NCI-H2196 treated with DMSO at 0.1 percent for 48 hours (cell line): Measurements from ENCODE around the gene ZBTB37.
"Not testable (repeated sequence)": the region's sequence is repeated elsewhere in the genome, so short reads cannot be mapped to it uniquely, and the experiment has no call there.

ENCODE experiments used
- DNase-seq: peaks from one replicate; lab custom pipeline; 2025; ENCODE audit not compliant: unreplicated experiment; lab: John Stamatoyannopoulos, UW

ZBTB37 gene, protein sequence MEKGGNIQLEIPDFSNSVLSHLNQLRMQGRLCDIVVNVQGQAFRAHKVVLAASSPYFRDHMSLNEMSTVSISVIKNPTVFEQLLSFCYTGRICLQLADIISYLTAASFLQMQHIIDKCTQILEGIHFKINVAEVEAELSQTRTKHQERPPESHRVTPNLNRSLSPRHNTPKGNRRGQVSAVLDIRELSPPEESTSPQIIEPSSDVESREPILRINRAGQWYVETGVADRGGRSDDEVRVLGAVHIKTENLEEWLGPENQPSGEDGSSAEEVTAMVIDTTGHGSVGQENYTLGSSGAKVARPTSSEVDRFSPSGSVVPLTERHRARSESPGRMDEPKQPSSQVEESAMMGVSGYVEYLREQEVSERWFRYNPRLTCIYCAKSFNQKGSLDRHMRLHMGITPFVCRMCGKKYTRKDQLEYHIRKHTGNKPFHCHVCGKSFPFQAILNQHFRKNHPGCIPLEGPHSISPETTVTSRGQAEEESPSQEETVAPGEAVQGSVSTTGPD

DNA sequence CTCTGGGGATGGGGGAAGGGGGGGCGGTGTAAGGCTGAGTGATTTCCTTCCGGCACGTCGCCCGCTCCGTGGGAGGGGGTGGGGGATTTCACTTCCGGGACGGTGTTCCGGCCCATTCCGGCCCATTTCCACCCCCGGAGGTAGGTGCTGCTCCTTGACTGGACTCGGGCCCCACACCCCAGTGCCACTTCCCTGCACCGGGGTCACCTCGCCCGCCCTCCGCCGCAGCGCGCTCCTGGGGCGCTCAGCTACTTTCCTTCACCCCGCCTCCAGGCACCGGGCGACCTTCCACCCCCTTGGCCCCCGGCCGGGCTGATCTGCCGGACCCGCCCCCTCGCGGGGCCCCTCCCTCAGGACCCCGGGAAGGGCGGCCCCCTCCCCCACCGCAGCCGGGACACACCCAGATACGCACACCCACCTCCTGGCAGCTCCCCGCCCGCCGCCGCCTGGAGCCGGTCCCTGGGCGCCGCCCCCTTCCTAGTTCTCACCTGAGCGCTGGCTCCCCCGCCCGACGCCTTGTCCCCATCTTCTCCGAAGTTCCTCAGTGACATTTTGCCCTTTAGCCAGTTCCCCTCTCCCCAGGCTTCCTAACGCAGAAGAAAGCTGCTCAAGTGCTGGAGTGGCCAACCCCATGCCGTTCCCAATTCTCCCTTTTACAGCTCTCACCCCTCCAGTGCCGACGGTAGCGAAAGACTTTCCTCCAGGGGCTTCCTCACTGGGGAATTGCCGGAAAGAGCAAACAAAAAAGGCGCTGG is at the start of gene ZBTB37:
TSS of gene ZBTB37 (plus strand) at position 115 of the 755 bp plus-strand sequence. CDS start 1,846 bp downstream, outside the sequence.
- peak; percentile 89 for DNase-seq

GRCh38 chr1:173818459-173818858 is 49.7 kb upstream of the ZBTB37 start:
- no peak for DNase-seq

DNA sequence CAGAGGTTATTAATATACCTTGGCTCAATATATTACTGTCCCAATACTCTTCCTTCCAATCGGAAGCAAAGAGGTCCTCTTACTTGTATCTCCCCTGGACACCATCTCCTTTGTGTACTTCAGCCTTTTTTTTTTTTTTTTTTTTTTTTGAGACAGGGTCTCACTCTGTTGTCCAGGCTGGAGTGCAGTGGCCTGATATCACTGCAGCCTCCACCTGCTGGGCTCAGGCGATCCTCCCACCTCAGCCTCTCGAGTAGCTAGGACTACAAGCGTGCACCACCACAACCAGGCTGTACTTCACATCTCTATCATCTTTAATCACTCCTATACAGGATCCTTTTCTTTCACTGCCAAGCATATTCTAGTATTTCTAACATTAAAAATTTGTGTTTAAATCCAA is 46.5 kb upstream of the ZBTB37 start:
- no peak for DNase-seq

- DNase-seq, result no peak
Measured at GRCh38 chr1:173823781-173824314, 44.3 kb upstream of the ZBTB37 start.

DNA sequence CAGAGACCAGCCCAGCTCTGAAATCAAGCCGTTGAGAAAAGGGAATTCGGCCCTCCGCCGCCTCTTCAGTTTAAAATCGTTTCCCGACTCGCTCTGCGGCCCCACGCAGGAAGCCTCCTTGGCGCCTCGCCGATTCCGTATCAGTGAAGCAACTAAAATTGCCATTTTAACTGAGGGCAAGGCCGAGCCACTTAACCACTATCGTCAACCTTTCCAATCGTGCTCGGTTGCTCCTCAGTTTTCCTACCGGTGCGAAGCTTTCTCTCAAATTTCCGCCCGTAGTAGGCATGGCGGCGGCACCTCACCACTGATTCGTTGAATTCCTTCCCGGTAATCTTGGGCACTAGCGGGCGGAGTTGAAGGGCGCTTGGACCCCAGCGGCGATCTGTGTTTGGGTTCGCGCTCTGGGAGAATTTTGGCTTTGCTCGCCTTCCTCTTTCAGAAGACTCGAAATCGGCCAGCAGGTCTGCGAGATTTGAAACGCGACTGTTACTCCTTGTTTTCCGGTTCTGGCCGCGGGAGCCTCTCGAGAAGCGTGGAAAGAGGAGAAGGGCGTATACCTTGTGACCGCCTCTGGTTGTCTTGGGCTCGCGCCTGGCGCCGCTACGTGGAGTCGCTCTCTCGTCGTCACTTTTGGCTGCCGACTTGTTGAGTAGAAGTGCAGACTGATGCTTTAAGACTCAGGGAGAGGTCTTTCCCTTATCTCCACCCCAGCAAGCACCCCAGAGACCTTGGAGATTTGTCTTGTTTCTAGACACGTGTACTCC is 43.7 kb upstream of the ZBTB37 start, which contains the start of the genes CENPL and DARS2:
TSS of gene CENPL (minus strand) at position 569 of the 767 bp plus-strand sequence. CDS start 13,584 bp downstream, outside the sequence.
TSS of gene DARS2 (plus strand) at position 359 of the 767 bp plus-strand sequence. CDS start 557 bp downstream, outside the sequence.
- DNase-seq, result peak; percentile 94

DNA sequence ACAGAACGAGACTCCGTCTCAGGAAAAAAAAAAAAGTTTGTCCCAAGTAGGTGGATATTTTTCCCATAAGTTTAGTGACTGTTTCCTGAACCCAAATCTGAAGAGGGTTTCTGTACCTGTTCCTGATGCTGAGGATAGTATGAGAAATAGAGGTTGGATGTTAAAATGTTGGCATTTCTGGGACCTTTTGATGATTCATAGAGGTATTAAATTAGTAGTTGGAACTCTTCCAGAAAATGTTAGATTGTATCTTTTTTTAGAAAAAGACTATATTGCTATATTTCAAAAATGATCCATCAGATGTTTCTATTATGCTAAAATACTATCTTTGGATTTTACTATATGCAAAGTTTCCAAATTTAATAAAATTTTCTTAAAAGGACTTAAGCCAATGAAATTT is 40.6 kb upstream of the ZBTB37 start:
- no peak for DNase-seq

GRCh38 chr1:173832748-173833147 is 35.4 kb upstream of the ZBTB37 start:
- DNase-seq, result no peak

DNA sequence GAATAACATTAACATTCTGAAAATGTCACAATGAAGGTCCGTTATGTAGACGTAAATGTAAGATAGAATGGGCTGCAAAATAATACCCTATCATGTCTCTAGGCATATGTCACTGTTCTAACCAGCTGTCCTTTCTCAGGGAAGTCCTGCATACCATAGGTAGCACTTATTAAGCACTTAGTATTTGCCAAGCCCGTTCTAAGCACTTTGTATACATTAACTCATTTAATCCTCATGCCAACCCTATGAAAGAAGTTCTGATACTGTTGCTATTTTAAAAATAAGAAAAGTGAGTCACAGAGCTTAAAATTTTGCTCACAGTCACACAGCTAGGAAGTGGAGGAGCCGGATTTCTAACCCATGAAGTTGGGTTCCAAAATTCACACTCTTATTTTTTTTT is 16.1 kb upstream of the ZBTB37 start:
- DNase-seq, result no peak

- no peak for DNase-seq
Measured at GRCh38 chr1:173853074-173853473, 15.1 kb upstream of the ZBTB37 start.

DNA sequence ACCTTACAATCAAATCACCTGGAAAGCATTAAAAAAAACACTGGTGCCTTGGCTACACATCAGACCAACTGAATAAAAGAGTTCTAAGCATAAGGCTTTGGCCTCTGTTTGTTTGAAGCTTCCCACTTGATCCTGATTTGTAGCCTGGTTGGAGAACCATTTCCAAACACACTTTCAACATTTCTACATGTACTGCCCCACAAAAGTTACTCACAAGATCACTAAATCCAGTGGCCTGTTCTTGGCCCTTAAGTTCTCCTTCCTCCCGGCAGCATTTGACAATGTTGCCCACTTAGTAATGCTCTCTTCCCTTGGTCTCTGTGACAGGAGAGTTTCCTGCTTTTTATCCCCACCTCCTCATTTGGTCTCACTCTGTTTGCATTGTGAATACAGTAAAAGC is 12.2 kb upstream of the ZBTB37 start:
- no peak for DNase-seq

DNA sequence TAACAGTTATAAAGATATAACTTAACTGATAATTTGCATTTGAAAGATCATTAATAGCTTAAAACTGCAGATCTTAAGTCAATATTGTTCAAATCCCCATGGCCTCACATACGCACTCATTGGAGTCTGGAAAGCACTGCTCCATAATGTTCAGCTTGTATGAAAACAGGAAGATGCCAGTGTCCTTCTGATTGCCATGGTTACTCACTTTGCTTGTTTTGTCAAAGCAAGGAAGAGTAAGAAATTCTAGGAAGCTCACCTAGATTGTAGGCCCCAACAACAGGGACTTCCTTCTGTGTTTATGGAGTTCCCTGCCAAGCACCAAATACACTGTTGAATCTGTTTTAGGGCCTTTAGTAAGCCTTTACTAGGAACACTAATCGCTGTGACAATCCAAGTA is 11.3 kb upstream of the ZBTB37 start:
- no peak for DNase-seq

GRCh38 chr1:173857363-173857917 is 10.7 kb upstream of the ZBTB37 start:
- no peak for DNase-seq

DNA sequence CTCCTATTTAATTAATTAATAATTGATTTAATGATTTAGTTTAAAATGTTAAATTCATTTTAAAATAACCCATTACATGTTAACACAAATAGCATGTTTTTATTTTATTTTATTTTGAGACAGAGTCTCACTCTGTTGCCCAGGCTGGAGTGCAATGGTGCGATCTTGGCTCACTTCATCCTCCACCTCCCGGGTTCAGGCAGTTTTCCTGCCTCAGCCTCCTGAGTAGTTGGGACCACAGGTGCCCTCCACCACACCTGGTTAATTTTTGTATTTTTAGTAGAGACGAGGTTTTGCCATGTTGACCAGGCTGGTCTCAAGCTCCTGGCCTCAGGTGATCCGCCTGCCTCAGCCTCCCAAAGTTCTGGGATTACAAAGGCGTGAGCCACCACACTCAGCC is 8.6 kb upstream of the ZBTB37 start:
- not testable (repeated sequence) for DNase-seq

DNA sequence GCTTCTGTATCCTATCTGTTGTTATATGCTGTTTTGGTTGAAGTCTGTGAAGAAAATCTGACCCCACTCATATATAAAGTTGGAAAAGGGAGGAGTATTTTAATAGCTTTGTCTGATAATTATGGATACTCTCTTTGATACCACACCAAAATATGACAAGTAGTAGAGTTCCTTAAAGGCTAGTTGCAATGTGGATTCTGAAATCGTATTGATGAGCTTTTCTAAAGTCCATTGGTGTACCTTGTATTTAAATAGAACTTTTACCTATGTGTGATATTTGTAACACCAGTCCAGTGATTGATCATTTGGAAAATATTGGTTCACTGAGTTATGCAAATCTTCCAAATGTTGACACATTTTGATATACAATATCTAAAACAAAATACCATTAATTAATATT is 8.1 kb upstream of the ZBTB37 start:
- DNase-seq, result no peak

- no peak for DNase-seq
Measured at GRCh38 chr1:173861731-173862145, 6.4 kb upstream of the ZBTB37 start.

DNA sequence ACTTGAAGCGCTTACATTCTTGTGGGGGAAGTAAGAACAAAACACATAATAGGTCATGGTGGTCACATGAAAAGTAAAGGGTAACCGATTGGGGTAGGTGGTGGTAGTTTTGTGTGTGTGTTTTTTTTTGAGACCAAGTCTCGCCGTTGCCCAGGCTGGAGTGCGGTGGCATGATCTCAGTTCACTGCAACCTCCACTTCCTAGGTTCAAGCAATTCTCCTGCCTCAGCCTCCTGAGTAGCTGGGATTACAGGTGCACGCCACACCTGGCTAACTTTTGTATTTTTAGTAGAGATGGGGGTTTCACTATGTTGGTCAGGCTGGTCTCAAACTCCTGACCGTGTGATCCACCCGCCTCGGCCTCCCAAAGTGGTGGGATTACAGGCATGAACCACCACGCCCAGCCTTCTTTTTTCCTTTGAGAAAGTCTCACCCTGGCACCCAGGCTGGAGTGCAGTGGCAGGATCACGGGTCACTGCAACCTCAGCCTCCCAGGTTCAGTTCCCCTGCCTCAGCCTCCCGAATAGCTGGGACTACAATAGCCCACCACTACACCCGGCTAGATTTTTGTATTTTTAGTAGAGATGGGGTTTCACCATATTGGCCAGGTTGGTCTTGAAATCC is 5.9 kb upstream of the ZBTB37 start:
- not testable (repeated sequence) for DNase-seq

DNA sequence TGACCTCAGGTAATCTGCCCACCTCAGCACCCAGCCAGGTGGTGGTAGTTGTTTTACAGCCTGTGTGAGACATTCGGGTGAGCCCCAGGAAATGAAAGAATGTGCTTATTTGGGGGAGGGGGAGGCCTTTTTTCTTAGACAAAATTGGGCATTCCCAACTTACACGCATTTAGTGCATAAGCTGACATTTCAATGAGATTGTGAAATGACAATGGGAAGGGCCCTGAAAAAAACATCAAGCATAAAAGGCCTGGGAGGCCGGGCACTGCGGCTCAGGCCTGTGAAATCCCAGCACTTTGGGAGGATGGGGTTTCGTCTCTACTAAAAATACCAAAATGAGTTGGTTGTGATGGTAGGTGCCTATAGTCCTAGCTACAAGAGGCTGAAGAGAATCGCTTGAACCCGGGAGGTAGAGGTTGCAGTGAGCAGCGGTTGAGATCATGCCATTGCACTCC is 5.4 kb upstream of the ZBTB37 start:
- DNase-seq, result no peak

GRCh38 chr1:173863224-173864161 is 4.7 kb upstream of the ZBTB37 start:
- no peak for DNase-seq
